ENCODE measurements around the gene CRYBG2.

The CRYBG2 gene

GRCh38 chr1:26280333-26281042 is 73.4 kb downstream of the CRYBG2 start:
- no peak for DNase-seq (ENCODE audit: low read depth)

GRCh38 chr1:26279456-26280332 is 74.2 kb downstream of the CRYBG2 start, which contains the start of gene SH3BGRL3:
SH3BGRL3 (plus strand) TSS chr1:26280086; CDS start chr1:26280156, 70 bp downstream.
- peak; percentile 82 for DNase-seq (ENCODE audit: low read depth)

GRCh38 chr1:26278724-26279455 is 75.0 kb downstream of the CRYBG2 start:
- DNase-seq (ENCODE audit: low read depth) = no peak

- DNase-seq (ENCODE audit: low read depth) = no peak
Observed at GRCh38 chr1:26278303-26278702, 75.6 kb downstream of the CRYBG2 start.

GRCh38 chr1:26277719-26278118 is 76.2 kb downstream of the CRYBG2 start:
- no peak for DNase-seq (ENCODE audit: low read depth)

- DNase-seq (ENCODE audit: low read depth) = no peak
Observed at GRCh38 chr1:26277261-26277661, 76.7 kb downstream of the CRYBG2 start.

GRCh38 chr1:26276432-26276838 is 77.5 kb downstream of the CRYBG2 start:
- DNase-seq (ENCODE audit: low read depth) = no peak

- DNase-seq (ENCODE audit: low read depth) = peak; percentile 77
Observed at GRCh38 chr1:26275580-26276431, 78.1 kb downstream of the CRYBG2 start.

- no peak for DNase-seq (ENCODE audit: low read depth)
Observed at GRCh38 chr1:26274801-26275425, 79.0 kb downstream of the CRYBG2 start.

Data from T-helper 22 cell (primary cell).